Mesodermal cell (in vitro differentiated cells): Measurements from ENCODE around the gene DUS2.
"Not testable (repeated sequence)": the region's sequence is repeated elsewhere in the genome, so short reads cannot be mapped to it uniquely, and the experiment has no call there.

Experiments used
- H3K27ac ChIP-seq: 2 replicates; pipeline ENCODE4 v1.7.0; 2013; ENCODE audit warnings: mild to moderate bottlenecking, low read depth, low read length, moderate library complexity; ENCODE audit not compliant: severe bottlenecking
- H3K36me3 ChIP-seq: 2 replicates; pipeline ENCODE4 v1.7.1; 2013; ENCODE audit warnings: mild to moderate bottlenecking, low read length, moderate library complexity; ENCODE audit not compliant: control insufficient read depth, insufficient read depth
- H3K4me1 ChIP-seq: one replicate; pipeline ENCODE4 v1.7.1; 2013; ENCODE audit warnings: mild to moderate bottlenecking, low read length; ENCODE audit not compliant: insufficient read depth, control insufficient read depth, poor library complexity, severe bottlenecking
- H3K4me3 ChIP-seq: 2 replicates; pipeline ENCODE4 v1.7.0; 2013; ENCODE audit warnings: low read length, control low read depth, mild to moderate bottlenecking; ENCODE audit not compliant: insufficient read depth, poor library complexity, severe bottlenecking; ENCODE audit errors: extremely low read depth
- H3K9me3 ChIP-seq: 2 replicates; pipeline ENCODE4 v1.7.1; 2013; ENCODE audit warnings: mild to moderate bottlenecking, low read length, moderate library complexity; ENCODE audit not compliant: control insufficient read depth
- WGBS, 2 experiments: methylation state at CpG; one replicate each; pipeline ENCODE4 v1.1.5; 2013; ENCODE audit warnings: missing lambda C conversion rate in 2 of 2; ENCODE audit not compliant: insufficient coverage in 2 of 2; 5-methylcytosine and 5-hydroxymethylcytosine counted together

DUS2 gene

GRCh38 chr16:68086336-68086841 lies 63.3 kb downstream of the DUS2 start:
- Histone ChIP-seq H3K27ac (peak overlapping the region; percentile 88), H3K4me3 (peak overlapping the region; percentile 88), H3K4me1 (peaks cover 13% of the 10 kb centered on the region), H3K36me3 (no peaks in the 10 kb centered on the region), H3K9me3 (no peaks in the 10 kb centered on the region)
- 0% methylated on average over 2 of the region's 6 CpGs; no CpG with 5 or more reads in 1 of the 2 experiments for WGBS, 2 experiments

- Histone ChIP-seq H3K36me3 (no peaks in the 10 kb centered on the region), H3K4me3 (peak overlapping the region; percentile 88), H3K9me3 (no peaks in the 10 kb centered on the region), H3K4me1 (peaks cover 17% of the 10 kb centered on the region), H3K27ac (peak overlapping the region; percentile 6)
- WGBS, 2 experiments, result 39 to 86% methylated on average over 1 to 2 of the region's 6 CpGs
Observed at GRCh38 chr16:68086860-68087268, 63.8 kb downstream of the DUS2 start.

DNA sequence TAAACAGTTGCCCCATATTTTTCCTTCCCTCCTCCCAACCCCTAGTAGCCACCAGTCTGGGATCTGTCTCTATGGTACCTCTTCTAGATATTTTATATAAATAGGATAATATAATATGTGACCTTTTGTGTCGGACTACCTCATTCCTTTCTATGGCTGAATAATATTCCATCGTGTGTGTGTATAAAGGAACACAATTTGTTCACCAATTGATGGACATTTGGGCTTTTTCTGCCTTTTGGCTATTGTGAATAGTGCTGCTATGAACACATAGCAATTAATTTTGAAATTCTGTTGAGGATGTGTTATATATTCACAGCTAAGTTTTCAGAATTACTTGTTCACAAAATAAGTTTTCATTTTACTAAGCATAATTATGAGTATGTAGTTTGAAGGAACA lies 64.6 kb downstream of the DUS2 start:
- Histone ChIP-seq H3K4me1 (peaks cover 17% of the 10 kb centered on the region), H3K4me3 (no peak overlapping the region), H3K27ac (no peak overlapping the region), H3K9me3 (no peaks in the 10 kb centered on the region), H3K36me3 (no peaks in the 10 kb centered on the region)
- WGBS, 2 experiments, result no CpG with 5 or more reads among the region's 2 CpGs

DNA sequence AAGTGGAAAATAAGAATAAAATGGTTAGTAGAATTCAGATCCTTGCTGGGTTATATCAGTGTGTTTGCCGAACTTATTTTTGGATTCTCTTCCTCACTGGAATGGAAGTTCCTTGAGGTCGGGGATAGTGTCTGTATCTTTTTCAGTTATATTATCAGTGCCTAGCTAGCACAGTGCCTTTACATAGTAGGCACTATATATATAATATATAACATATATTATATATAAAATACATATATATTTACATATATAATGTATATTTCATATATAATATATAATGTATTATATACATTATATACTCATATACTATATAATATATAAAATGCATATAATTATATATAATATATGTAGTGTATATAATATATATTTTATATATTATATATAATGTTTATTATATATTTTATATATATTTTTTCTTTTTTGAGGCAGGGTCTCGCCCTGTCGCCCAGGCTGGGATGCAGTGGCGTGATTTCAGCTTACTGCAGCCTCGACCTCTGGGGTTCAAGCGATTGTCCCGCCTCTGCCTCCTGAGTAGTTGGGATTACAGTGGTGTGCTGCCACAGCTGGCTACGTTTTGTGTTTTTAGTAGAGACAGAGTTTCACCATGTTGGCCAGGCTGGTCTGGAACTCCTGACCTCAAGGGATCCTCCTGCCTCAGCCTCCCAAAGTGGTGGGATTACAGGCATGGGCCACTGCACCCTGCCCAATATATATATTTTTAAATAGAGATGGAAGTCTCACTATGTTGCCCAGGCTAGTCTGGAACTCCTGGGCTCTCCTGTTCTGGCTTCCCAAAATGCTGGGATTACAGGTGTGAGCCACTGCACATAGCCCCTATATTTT lies 65.3 kb downstream of the DUS2 start:
- WGBS, 2 experiments, result 90 to 92% methylated on average over 1 to 2 of the region's 9 CpGs
- Histone ChIP-seq H3K4me3 (no peak overlapping the region), H3K9me3 (no peaks in the 10 kb centered on the region)

DNA sequence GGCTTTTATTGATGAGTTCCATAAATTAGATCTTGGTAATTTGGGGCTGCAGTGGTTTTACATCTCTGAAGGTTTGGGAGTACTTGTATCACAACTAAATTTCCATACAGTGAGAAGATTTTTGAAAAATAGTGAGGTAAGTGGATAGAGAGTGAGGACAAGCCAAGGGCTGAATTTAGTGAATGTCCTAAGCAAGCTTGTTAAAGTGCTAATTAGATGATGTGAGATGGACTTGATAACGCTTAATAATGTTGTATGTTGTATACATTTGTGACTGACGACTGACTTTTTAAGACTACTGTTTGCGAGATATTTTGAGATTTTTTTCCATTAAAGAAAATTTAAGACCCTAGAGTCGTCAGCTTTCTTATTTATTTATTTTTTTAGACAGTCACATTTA lies 66.0 kb downstream of the DUS2 start:
- WGBS, 2 experiments, result 92 to 100% methylated on average over 1 to 3 of the region's 4 CpGs
- H3K4me3 ChIP-seq, result no peak overlapping the region
- peaks cover 8% of the 10 kb centered on the region for H3K4me1 ChIP-seq
- H3K36me3 ChIP-seq, result no peaks in the 10 kb centered on the region
- no peak overlapping the region for H3K27ac ChIP-seq
- H3K9me3 ChIP-seq, result no peaks in the 10 kb centered on the region

More for the DNA sequence above, 65.3 kb downstream of the DUS2 start:
- no peak overlapping the region for H3K27ac ChIP-seq
- no peaks in the 10 kb centered on the region for H3K36me3 ChIP-seq
- peaks cover 13% of the 10 kb centered on the region for H3K4me1 ChIP-seq

DNA sequence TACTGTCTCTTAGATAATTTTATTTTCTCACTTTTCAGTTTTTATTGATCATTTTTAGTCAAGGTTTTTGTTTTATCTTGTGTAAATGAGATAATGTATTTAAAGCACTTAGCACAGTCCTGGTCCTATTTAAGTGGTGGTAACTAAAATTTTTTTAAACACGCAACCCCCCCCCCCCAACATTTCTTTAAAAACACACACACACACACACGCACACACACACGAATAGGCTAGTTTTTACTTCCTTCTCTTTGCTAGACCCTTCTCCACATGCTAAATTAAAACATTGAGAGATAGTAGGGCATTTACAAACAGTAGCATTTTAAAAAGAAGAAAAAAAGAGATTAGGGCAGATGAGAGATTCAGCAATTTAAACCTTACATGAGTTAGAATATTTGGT lies 67.0 kb downstream of the DUS2 start:
- Histone ChIP-seq H3K36me3 (no peaks in the 10 kb centered on the region), H3K4me1 (peaks cover 4% of the 10 kb centered on the region), H3K27ac (no peak overlapping the region), H3K4me3 (no peak overlapping the region), H3K9me3 (no peaks in the 10 kb centered on the region)
- WGBS, 2 experiments, result no CpG with 5 or more reads among the region's 3 CpGs

DNA sequence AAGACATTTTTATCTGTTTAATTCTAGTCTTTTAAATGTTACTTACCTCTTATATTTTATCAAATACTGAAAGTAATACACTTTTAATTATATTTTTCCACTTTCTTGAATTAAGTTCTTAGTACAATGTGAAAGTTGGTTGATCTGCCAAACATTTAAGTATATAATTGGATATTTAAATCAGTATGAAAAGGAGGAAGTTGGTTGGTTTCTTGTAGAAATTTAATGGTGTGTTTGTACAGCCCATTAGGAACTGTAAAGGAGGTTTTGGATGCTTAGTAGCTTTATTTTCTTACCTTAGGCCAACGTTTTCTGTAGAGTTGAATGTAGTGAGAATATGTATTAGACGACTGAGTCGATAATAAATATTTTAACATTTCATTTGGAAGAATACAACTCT lies 67.4 kb downstream of the DUS2 start:
- no CpG with 5 or more reads among the region's 3 CpGs for WGBS, 2 experiments
- Histone ChIP-seq H3K27ac (no peak overlapping the region), H3K9me3 (no peaks in the 10 kb centered on the region), H3K4me1 (peaks cover 4% of the 10 kb centered on the region), H3K36me3 (no peaks in the 10 kb centered on the region), H3K4me3 (no peak overlapping the region)

DNA sequence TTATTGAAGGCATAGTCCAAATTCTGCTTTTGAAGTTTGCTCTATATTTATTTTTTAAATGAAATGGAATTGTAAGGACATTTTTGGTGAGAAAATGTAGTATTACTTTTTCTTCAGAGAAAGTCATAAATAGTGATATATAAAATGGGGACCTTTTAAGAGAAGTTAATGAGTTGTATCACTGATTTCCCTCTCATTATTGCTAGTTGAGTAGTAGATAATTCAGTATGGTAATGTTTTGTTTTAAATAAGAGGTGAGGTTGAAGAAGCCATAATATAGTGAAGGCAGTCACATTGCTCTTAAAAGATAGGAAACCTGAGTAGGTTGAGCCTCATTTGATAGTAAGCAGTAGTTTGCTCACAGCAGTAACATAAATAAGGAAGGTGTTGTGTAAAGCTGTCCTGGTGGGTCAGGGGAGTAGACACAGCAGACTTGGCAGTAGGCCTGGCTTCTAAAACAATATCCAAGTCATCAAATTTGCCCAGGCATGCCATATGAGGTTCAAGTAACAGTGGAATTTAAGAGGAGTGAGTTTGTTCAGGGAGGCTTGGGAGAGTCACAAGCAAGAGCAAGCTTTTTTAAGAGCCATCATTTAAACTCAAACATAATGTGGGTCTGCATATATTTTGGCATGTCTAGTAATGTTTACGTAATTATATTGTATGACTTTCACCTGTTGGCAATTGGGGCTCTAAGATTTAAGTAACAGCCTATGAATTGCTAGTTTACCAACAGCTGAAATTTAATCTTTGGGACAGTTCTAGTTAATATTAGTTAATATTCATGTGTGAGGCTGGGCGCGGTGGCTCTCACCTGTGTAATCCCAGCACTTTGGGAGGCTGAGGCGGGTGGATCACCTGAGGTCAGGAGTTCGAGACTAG lies 68.5 kb downstream of the DUS2 start:
- H3K4me3 ChIP-seq, result no peak overlapping the region
- H3K9me3 ChIP-seq, result no peaks in the 10 kb centered on the region
- no peaks in the 10 kb centered on the region for H3K36me3 ChIP-seq
- H3K27ac ChIP-seq, result no peak overlapping the region
- WGBS, 2 experiments, result 90 to 91% methylated on average over 3 to 4 of the region's 5 CpGs
- peaks cover 4% of the 10 kb centered on the region for H3K4me1 ChIP-seq

DNA sequence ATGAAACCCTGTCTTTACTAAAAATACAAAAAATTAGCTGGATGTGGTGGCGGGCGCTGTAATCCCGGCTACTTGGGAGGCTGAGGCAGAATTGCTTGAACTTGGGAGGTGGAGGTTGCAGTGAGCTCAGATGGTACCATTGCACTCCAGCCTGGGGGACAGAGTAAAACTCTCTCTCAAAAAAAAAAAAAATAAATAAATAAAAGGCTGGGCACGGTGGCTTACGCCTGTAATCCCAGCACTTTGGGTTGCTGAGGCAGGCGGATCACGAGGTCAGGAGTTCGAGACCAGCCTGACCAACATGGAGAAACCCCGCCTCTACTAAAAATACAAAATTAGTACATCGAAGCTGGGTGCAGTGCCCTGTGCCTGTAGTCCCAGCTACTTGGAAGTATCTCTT lies 69.2 kb downstream of the DUS2 start:
- H3K27ac ChIP-seq, H3K9me3 ChIP-seq, H3K36me3 ChIP-seq, H3K4me1 ChIP-seq, H3K4me3 ChIP-seq: not testable (repeated sequence)
- 98 to 100% methylated on average over 5 to 6 of the region's 10 CpGs for WGBS, 2 experiments

GRCh38 chr16:68093816-68094613 lies 70.9 kb downstream of the DUS2 start:
- WGBS, 2 experiments, result 93 to 100% methylated on average over 2 to 4 of the region's 5 CpGs
- H3K4me3 ChIP-seq, result no peak overlapping the region

More at GRCh38 chr16:68093816-68094613, 70.9 kb downstream of the DUS2 start:
- Histone ChIP-seq H3K36me3 (no peaks in the 10 kb centered on the region), H3K4me1 (peaks cover 4% of the 10 kb centered on the region), H3K27ac (no peak overlapping the region), H3K9me3 (no peaks in the 10 kb centered on the region)
